ENCODE measurements around the gene MITF.

Gene MITF

DNA sequence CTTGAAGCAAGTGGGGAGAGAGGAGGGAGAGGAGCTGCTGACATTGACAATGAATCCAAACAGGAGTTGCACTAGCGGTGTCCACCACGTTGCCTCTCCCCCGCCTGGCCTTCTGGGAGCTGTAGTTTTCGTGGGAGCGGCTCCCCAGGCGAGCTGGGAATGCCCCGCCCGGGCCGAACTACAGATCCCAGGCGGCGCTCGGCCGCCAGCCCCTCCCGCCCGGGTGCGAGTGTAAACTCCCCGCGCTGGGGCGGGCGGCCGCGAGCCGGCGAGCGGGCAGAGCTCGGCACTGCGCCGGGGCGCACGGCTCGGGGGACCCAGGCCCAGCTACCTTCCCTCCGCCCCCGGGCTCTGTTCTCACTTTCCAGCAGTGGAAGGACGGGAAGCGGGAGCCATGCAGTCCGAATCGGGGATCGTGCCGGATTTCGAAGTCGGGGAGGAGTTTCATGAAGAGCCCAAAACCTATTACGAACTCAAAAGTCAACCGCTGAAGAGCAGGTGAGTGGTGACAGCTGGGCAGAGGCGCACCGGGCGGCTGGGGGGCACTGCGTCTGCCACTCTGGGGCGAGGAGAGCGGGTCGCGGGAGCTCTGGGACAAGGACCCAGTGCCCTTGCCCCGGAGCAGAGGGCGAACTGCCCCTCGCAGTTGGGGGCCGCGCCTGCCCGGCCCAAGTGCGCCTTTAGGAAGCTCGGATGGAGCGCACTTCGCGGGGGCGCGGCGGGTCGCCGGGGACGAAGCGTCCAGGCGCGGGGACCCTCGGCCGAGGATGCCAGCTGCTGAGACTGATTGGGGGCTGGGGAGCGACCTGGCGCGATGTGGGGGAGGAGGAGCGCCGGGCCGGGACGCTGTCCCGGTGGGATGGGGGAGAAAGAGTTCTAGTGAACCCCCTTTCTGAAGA is at the start of gene MITF:
TSS of gene MITF (plus strand) at position 261 of the 899 bp plus-strand sequence. CDS start at position 395, 134 bp downstream.
- no peak for DNase-seq (ENCODE audit: low read depth)

GRCh38 chr3:69691860-69692259 is 47.4 kb upstream of the MITF start:
- DNase-seq (ENCODE audit: low read depth), result no peak

GRCh38 chr3:69692761-69693160 is 46.5 kb upstream of the MITF start:
- DNase-seq (ENCODE audit: low read depth), result no peak

GRCh38 chr3:69695443-69695842 is 43.8 kb upstream of the MITF start:
- no peak for DNase-seq (ENCODE audit: low read depth)

DNA sequence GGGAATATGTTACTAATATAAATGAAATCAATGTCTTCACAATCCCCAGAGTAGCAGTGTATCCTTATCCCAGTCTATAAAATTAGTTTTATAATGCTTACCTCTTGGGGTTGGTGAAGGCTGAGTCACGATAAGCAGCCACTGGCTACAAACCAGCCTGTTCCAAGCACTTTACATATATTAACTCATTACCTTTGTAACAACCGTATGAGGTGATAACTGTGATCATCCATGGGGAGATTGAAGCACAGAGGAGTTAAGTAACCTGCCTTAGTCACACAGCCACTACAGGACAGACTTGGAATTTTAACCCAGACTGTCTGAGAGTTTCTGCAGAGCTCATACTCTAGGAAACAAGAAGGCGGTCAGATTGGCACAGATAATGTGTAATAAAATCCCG is 43.3 kb upstream of the MITF start:
- no peak for DNase-seq (ENCODE audit: low read depth)

GRCh38 chr3:69696367-69696766 is 42.9 kb upstream of the MITF start:
- no peak for DNase-seq (ENCODE audit: low read depth)

DNA sequence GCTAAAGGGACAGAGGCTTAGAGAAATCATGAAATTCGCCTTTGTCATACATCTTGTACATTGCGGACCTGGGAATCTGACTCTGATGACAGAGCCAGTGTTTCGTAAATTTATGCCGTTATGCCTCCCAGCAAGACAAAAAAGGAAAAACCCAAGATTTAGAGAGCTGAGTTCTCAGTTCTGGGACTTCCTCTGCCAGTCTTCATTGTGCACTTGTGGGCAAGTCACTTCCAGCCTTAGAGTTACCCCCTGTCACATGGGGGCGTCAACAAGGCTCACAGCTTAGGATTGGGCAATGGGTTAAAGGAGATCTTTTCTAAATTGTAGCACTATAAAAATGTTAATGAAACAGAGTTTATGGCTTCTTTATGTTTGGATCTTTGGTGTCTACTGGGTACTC is 41.9 kb upstream of the MITF start:
- no peak for DNase-seq (ENCODE audit: low read depth)

GRCh38 chr3:69698728-69699127 is 40.5 kb upstream of the MITF start:
- DNase-seq (ENCODE audit: low read depth), result no peak

DNA sequence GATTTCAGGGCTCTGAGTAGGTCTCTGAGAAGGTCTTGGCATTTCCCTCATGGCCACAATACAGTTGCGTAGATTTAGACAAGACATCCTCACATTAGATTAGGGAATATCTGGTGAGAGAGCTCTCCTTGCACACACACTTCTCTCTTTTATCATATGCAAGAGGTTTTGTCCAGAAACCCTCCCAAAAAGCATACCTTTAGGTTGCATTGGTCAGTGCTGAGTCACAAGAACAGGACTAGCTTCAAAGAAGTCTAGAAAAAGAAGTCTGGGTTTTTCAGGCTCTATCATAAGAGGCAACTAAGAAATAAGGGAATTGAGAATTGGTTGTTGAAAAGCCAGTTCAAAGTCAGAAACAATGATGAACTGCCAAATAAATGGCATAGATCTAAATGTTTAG is 40.1 kb upstream of the MITF start:
- DNase-seq (ENCODE audit: low read depth), result no peak

- DNase-seq (ENCODE audit: low read depth), result no peak
Observed at GRCh38 chr3:69700949-69701348, 38.3 kb upstream of the MITF start.

DNA sequence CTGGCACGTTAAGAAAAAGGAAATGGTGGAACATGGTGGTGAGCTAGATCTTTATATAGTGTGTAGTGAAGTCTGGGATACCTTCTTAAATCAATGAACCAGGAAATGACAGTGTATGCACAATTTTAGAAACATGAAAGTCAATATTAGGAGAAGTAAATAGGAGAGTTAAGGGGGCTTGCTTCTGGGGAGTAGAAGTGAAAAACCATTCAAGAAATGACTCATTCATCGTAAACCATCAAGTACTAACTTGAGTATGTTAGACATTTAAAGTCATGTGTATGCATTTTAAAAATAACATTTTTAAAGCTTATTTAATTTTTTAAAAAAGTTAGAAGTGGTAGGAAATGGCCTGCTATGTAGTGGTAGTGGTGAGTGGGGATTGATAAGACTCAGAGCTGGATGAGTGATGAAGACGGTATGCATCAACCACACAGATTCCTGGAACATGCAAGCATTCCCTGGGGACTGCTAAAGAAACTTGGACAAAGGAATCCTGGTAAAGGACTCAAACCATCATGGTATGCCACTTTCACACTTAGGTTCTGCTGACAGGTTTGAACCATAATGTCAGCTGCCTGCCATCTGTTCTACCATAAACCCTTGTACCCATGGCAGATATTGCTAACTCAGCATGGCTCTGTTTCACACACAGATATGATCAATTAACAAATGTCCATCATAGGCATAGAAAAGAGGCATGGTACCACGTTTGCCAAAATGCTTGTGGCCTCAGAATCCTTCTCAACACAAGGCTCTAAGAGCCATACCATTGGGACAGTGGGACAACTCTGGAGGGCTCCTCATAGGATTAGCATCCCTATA is 28.9 kb upstream of the MITF start:
- DNase-seq (ENCODE audit: low read depth), result no peak

GRCh38 chr3:69712269-69712668 is 27.0 kb upstream of the MITF start:
- DNase-seq (ENCODE audit: low read depth), result no peak

- no peak for DNase-seq (ENCODE audit: low read depth)
Observed at GRCh38 chr3:69712933-69713332, 26.3 kb upstream of the MITF start.

GRCh38 chr3:69715204-69715603 is 24.1 kb upstream of the MITF start:
- no peak for DNase-seq (ENCODE audit: low read depth)

DNA sequence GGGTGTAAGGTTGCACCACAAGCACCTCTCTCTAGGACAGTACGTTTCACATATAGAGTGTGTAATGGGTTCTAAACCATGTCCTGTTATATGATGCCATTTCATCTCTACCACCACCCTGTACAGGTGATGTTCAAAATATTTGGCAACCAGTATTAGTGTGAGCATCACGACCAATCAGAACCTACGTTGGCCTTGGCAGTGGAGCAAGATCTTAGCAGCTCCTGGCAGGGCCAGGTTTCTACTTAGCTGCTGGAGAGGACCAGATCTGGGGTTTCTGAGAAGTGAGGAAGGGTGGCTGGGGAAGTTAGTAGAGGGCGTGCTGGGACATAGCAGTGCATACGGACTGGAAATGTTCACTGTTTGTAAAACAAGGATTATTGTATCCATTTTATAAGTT is 23.1 kb upstream of the MITF start:
- no peak for DNase-seq (ENCODE audit: low read depth)

GRCh38 chr3:69718866-69719586 is 20.2 kb upstream of the MITF start:
- no peak for DNase-seq (ENCODE audit: low read depth)

- no peak for DNase-seq (ENCODE audit: low read depth)
Observed at GRCh38 chr3:69719587-69720122, 19.6 kb upstream of the MITF start.

- DNase-seq (ENCODE audit: low read depth), result no peak
Observed at GRCh38 chr3:69720824-69721223, 18.4 kb upstream of the MITF start.

DNA sequence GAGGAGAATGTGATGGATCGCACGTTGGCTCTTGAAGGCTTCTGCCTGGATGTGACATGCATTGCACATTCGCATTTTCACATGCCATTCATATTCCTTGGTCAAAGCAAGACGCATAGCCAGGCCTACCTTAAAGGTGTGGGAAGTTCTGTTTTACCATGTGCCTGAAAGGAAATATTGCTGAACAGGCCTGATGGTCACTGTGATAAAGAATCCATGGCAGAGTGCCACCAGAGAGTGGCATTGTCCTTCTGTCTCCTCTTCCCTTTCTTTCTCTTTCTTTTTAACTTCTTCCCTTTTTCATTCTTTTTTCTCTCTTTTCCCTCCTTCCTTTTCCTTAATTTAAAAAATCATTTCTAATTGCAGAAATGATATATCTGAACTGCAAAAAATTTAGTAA is 15.9 kb upstream of the MITF start:
- no peak for DNase-seq (ENCODE audit: low read depth)

DNA sequence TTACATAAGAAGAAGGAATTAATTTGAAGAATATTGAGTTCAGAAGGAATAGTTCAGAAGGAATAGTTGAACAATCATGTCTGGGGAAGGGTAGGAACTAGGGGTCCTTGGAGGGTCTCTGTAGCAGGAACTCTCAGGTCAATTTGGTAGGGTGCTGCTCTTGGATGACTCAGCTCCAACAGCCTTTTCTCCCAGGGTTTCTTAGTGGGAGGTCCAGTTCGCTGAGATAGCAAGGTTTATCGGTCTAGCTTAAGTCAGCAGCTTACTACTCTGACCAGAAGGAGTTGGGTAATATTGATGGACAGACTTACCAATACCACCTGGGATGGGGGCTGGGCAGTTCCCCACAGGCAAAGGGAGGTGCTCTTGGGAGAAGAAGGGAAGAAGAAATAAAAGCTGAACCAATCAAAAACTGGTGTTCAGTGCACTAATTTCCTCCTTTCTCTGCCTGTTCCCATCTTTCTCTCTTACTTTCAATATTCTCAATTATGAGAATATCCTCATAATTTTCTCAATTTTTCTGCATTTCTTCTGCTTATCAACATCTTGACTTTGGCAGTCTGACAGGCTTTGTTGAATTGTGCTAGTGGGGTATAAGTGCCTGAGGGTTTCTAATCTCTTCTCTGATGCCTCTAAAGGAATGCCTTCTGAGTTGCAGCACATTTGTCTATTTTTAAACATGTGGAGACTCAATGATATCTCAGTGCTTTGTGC is 14.4 kb upstream of the MITF start:
- DNase-seq (ENCODE audit: low read depth), result no peak

DNA sequence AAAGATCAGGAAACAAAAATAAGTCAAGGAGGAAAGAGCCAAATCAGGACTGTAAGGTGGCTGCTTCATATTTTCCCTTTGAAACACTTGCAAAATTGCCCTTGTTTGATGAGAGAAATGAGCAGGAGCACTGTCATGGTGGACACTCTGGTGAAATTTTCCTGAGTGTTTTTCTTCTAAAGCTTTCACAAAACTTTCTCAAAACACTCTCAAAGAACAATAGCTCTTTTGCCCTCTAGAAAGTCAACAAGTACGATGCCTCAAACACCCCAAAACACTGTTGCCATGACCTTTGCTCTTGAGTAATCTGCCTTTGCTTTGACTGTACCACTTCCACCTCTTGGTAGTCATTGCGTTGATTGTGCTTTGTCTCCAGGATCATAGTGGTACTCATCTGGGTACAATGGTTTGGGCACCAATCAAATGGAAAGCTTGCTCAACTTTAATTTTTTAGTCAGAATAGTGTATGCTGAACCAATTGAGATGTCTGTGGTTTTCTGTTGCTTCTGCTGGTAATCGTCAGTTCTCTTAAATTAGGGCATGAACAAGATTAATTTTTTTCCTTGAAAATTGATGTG is 13.2 kb upstream of the MITF start:
- DNase-seq (ENCODE audit: low read depth), result no peak
